GM12878 (cell line): ENCODE measurements around the gene SIDT1. TPM values are rescaled to one million over a fixed set of nuclear protein-coding genes. Genes with fewer than 3 reads are reported as not detected.

Experiments
- ATAC-seq: fragments of 200-7000 bp; cut with Tn5 transposase; 3 replicates; pipeline ENCODE4 v1.9.1; 2020; ENCODE audit warnings: mild to moderate bottlenecking, moderate library complexity
- BruUV-seq: library from RNA; stranded (reverse); fragments of 400-500 nt; replicated peaks from 2 replicates; lab custom pipeline; 2021; lab: Mats Ljungman, UMichigan
- CTCF ChIA-PET: fragments of 300-600 bp; sonication (Branson Sonifier 250); formaldehyde crosslinking; extraction: SDS; loops from one replicate; lab custom pipeline; 2021; ENCODE audit warnings: inconsistent platforms; lab: Yijun Ruan, JAX
- POLR2A ChIA-PET: fragments of 350-600 bp; formaldehyde crosslinking; extraction: SDS; loops from one replicate; lab custom pipeline; 2021; ENCODE audit warnings: inconsistent platforms; lab: Charles Lee
- RAD21 ChIA-PET: fragments of 300-600 bp; sonication (Branson Sonifier 250); formaldehyde crosslinking; loops from one replicate; lab custom pipeline; 2023; ENCODE audit warnings: antibody characterized with exemption; ENCODE audit not compliant: unreplicated experiment; lab: Charles Lee
- SMC1A ChIA-PET: fragments of 300-600 bp; sonication (Branson Sonifier 250); formaldehyde crosslinking; loops from one replicate; lab custom pipeline; 2023; ENCODE audit not compliant: unreplicated experiment, uncharacterized antibody; lab: Charles Lee
- DNase-seq: peaks from one replicate; pipeline ENCODE4 v3.0.0-alpha.2; 2011; ENCODE audit warnings: low read depth, low spot score
- FAIRE-seq: peaks from 3 replicates; lab custom pipeline; 2011; peaks lifted over from hg19 to GRCh38; lab: Jason Lieb, UNC
- H2AFZ ChIP-seq: 2 replicates; pipeline ENCODE4 v1.6.0; 2011; ENCODE audit warnings: low read depth, low read length, control low read depth; ENCODE audit not compliant: control insufficient read depth
- H3K27ac ChIP-seq: 2 replicates; pipeline ENCODE4 v1.5.1; 2011; ENCODE audit warnings: control low read depth; ENCODE audit not compliant: control insufficient read depth, insufficient read depth
- H3K27me3 ChIP-seq, 2 experiments: replicated peaks in 1 of 2; 2 replicates each; pipeline versions ENCODE4 v1.6.0 to v1.6.1; 2011; ENCODE audit warnings: low read length in 1 of 2; ENCODE audit not compliant: control insufficient read depth in 2 of 2, insufficient read depth in 2 of 2
- H3K36me3 ChIP-seq, 2 experiments: 2 replicates each; pipeline ENCODE4 v1.5.1; 2011; ENCODE audit warnings: low read length in 1 of 2; ENCODE audit not compliant: control insufficient read depth in 2 of 2, insufficient read depth in 2 of 2
- H3K4me1 ChIP-seq: 2 replicates; pipeline ENCODE4 v1.6.1; 2011; ENCODE audit warnings: mild to moderate bottlenecking, low read length, moderate library complexity, mixed read lengths; ENCODE audit not compliant: control insufficient read depth, insufficient read depth
- H3K4me2 ChIP-seq: 2 replicates; pipeline ENCODE4 v1.6.0; 2011; ENCODE audit warnings: control low read depth; ENCODE audit not compliant: control insufficient read depth, insufficient read depth
- H3K4me3 ChIP-seq: fragments of 200-600 bp; sonication (generic); 2 replicates; pipeline ENCODE4 v1.5.1; 2016
- H3K79me2 ChIP-seq: 2 replicates; pipeline ENCODE4 v1.6.0; 2011; ENCODE audit warnings: low read length; ENCODE audit not compliant: control insufficient read depth, insufficient read depth
- H3K9ac ChIP-seq: 2 replicates; pipeline ENCODE4 v1.8.0; 2011; ENCODE audit warnings: low read length, control low read depth, mixed read lengths; ENCODE audit not compliant: control insufficient read depth, insufficient read depth
- H3K9me3 ChIP-seq: replicated peaks from 3 replicates; pipeline ENCODE4 v1.5.1; 2011; ENCODE audit warnings: mild to moderate bottlenecking, low read length; ENCODE audit not compliant: control insufficient read depth, insufficient read depth
- H4K20me1 ChIP-seq: 2 replicates; pipeline ENCODE4 v1.6.0; 2011; ENCODE audit not compliant: control insufficient read depth, insufficient read depth
- CBFB ChIP-seq: IDR thresholded peaks from 2 replicates; pipeline ENCODE4 v1.6.1; 2016; ENCODE audit warnings: antibody characterized with exemption, low read depth
- CHD1 ChIP-seq: IDR thresholded peaks from 2 replicates; pipeline ENCODE4 v1.6.1; 2012; ENCODE audit warnings: low read depth, low read length, improper control_type of control experiment
- ESRRA ChIP-seq: IDR thresholded peaks from 2 replicates; pipeline ENCODE4 v1.6.1; 2012; ENCODE audit warnings: mild to moderate bottlenecking, low read length, improper control_type of control experiment
- EZH2 ChIP-seq: IDR thresholded peaks from 2 replicates; pipeline ENCODE4 v1.6.1; 2012; ENCODE audit warnings: low read depth, mild to moderate bottlenecking, control low read depth, inconsistent platforms, low read length, borderline replicate concordance; ENCODE audit not compliant: control insufficient read depth
- LARP7 ChIP-seq: fragments of 450-650 bp; IDR thresholded peaks from 2 replicates; pipeline ENCODE4 v1.6.1; 2017; ENCODE audit warnings: mild to moderate bottlenecking
- MXI1 ChIP-seq: fragments of 150-350 bp; IDR thresholded peaks from 2 replicates; pipeline ENCODE4 v1.6.1; 2011; ENCODE audit warnings: low read depth, mild to moderate bottlenecking, inconsistent platforms, low read length, improper control_type of control experiment
- NFXL1 ChIP-seq: fragments of 450-650 bp; IDR thresholded peaks from 2 replicates; pipeline ENCODE4 v1.6.1; 2017; ENCODE audit warnings: antibody characterized with exemption, mild to moderate bottlenecking, borderline replicate concordance
- NR2C1 ChIP-seq: fragments of 450-650 bp; IDR thresholded peaks from 2 replicates; pipeline ENCODE4 v1.6.1; 2017; ENCODE audit warnings: antibody characterized with exemption, mild to moderate bottlenecking, moderate library complexity
- SP1 ChIP-seq: IDR thresholded peaks from one replicate; pipeline ENCODE4 v1.6.1; 2011; ENCODE audit warnings: low read depth, low read length
- STAT1 ChIP-seq: fragments of 450-650 bp; conservative IDR thresholded peaks from 2 replicates; pipeline ENCODE4 v1.6.1; 2014; ENCODE audit warnings: antibody characterized with exemption, mild to moderate bottlenecking
- TCF3 ChIP-seq: IDR thresholded peaks from 2 replicates; pipeline ENCODE4 v1.6.1; 2012; ENCODE audit warnings: low read depth, mild to moderate bottlenecking, low read length, borderline replicate concordance; ENCODE audit not compliant: insufficient read depth
- ZNF274 ChIP-seq: IDR thresholded peaks from one replicate; pipeline ENCODE4 v1.8.0; 2011; ENCODE audit not compliant: insufficient read length, insufficient read depth
- WGBS: methylation state at CpG from one replicate; pipeline ENCODE4 v1.1.6; 2016; ENCODE audit warnings: low lambda C conversion rate; ENCODE audit not compliant: insufficient replicate concordance, insufficient coverage; ENCODE audit errors: missing lambda C conversion rate; 5-methylcytosine and 5-hydroxymethylcytosine counted together
- in situ Hi-C: fragments of 300-500 bp; cut with MboI; formaldehyde crosslinking; loops from 9 replicates; pipeline ENCODE4 v1.14.3; 2018; ENCODE audit warnings: mixed read lengths
- intact Hi-C: fragments of 100-400 bp; cut with micrococcal nuclease; formaldehyde crosslinking; loops from one replicate; pipeline ENCODE4 v1.14.2; 2022; ENCODE audit not compliant: unreplicated experiment
- polyA plus RNA-seq, 11 experiments: library from polyadenylated mRNA; depleted of rRNA in 4 of 11; unstranded in 6 of 11; stranded (reverse) in 5 of 11; fragments of >200 nt; fragmentation: Nextera tagmentation in 4 of 11; fragmentation: Illumina TruSeq in 1 of 11; extraction: Ambion mirVana in 4 of 11; extraction: Trizol in 1 of 11; gene quantifications; 1 replicate in 1 of 11; 2 replicates in 10 of 11; pipeline versions ENCODE4 v1.2.1 to v1.2.3, GENCODE V29; 2011 to 2016; ENCODE audit warnings: inconsistent platforms in 2 of 11, missing spikeins in 2 of 11, low read depth in 1 of 11
- total RNA-seq, 4 experiments: library from RNA; depleted of rRNA in 3 of 4; stranded (reverse); fragments of >200 nt in 3 of 4; fragmentation: Illumina TruSeq in 1 of 4; extraction: Trizol in 1 of 4; gene quantifications; 2 replicates each; pipeline versions ENCODE4 v1.2.1 to v1.2.3, GENCODE V29; 2013 to 2021
- TF ChIP-seq, protein P1 (sequence below): fragments of 450-650 bp; IDR thresholded peaks from 2 replicates; pipeline ENCODE4 v1.6.1; 2014; ENCODE audit warnings: mild to moderate bottlenecking

SIDT1 gene
- total and polyA plus RNA-seq, 10 of the 15 experiments (the other 5 are each of a cell fraction or from before 2014, with no cell fraction given) = 3.0 to 45.0 (median 26.6) TPM

- intact Hi-C loops (no loop called here), in situ Hi-C loops (no loop called here)
- ChIA-PET RAD21 (no interaction called here), CTCF (interaction anchor here (0.7 kb wide), 1 partner anchor 122 kb away, joined by 3 read pairs; no protein-coding TSS in a partner anchor), SMC1A (interaction anchor here (1.7 kb wide), 2 partner anchors 11 to 61 kb away, joined by 4 read pairs; no protein-coding TSS in a partner anchor), POLR2A (no interaction called here)
- no TSS peak for BruUV-seq
- H3K4me3 ChIP-seq = no peak overlapping the region
- no peaks in the 10 kb centered on the region for H3K79me2 ChIP-seq
- H3K9ac ChIP-seq = no peak overlapping the region
- H2AFZ ChIP-seq = no peak overlapping the region
- no peak overlapping the region for H3K4me2 ChIP-seq
- TF ChIP-seq SP1 (no peak), TCF3 (no peak), ZNF274 (no peak), LARP7 (no peak), CBFB (no peak)
- no peaks in the 10 kb centered on the region for H4K20me1 ChIP-seq
- peaks cover 0 to 7% of the 10 kb centered on the region in 2 experiments; a peak in 1 of 4 replicates for H3K36me3 ChIP-seq
- H3K9me3 ChIP-seq = no peaks in the 10 kb centered on the region
- no peak for ATAC-seq
- 71% methylated on average over 4 of the region's 4 CpGs for WGBS
- H3K4me1 ChIP-seq = no peaks in the 10 kb centered on the region
- no peak overlapping the region for H3K27ac ChIP-seq
- FAIRE-seq = no peak
- H3K27me3 ChIP-seq = no peaks in the 10 kb centered on the region
- no peak for DNase-seq
Measured at GRCh38 chr3:113673593-113673992, 141.2 kb downstream of the SIDT1 start.

GRCh38 chr3:113676261-113676660, 143.9 kb downstream of the SIDT1 start:
- Histone ChIP-seq H3K79me2 (no peaks in the 10 kb centered on the region), H3K27me3 (no peaks in the 10 kb centered on the region), H3K4me2 (no peak overlapping the region), H2AFZ (no peak overlapping the region), H3K27ac (no peak overlapping the region), H3K36me3 (peaks cover 0 to 7% of the 10 kb centered on the region in 2 experiments; a peak in 1 of 4 replicates), H3K9ac (no peak overlapping the region), H4K20me1 (no peaks in the 10 kb centered on the region), H3K4me1 (no peaks in the 10 kb centered on the region), H3K4me3 (no peak overlapping the region), H3K9me3 (no peaks in the 10 kb centered on the region)
- ChIA-PET CTCF (no interaction called here), RAD21 (no interaction called here), SMC1A (interaction anchor here (1.2 kb wide), 1 partner anchor 42 kb away, joined by 3 read pairs; no protein-coding TSS in a partner anchor), POLR2A (interaction anchor here (1.4 kb wide), 1 partner anchor 17 kb away, joined by 3 read pairs; no protein-coding TSS in a partner anchor)
- no peak for ATAC-seq
- FAIRE-seq = no peak
- intact Hi-C loops (no loop called here), in situ Hi-C loops (no loop called here)
- BruUV-seq = no TSS peak
- WGBS = 51% methylated on average over 3 of the region's 3 CpGs
- DNase-seq = no peak
- no peak for TF ChIP-seq STAT1
- no peak for TF ChIP-seq CHD1
- no peak for TF ChIP-seq NR2C1
- TF ChIP-seq EZH2 = no peak
- TF ChIP-seq NFXL1 = no peak
- no peak for TF ChIP-seq ESRRA
- TF ChIP-seq TCF3 = no peak
- TF ChIP-seq, protein P1, sequence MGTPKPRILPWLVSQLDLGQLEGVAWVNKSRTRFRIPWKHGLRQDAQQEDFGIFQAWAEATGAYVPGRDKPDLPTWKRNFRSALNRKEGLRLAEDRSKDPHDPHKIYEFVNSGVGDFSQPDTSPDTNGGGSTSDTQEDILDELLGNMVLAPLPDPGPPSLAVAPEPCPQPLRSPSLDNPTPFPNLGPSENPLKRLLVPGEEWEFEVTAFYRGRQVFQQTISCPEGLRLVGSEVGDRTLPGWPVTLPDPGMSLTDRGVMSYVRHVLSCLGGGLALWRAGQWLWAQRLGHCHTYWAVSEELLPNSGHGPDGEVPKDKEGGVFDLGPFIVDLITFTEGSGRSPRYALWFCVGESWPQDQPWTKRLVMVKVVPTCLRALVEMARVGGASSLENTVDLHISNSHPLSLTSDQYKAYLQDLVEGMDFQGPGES = no peak
- no peak for TF ChIP-seq MXI1
